Glutamatergic neuron (in vitro differentiated cells): ENCODE measurements around the gene PTPRC. TPM values are rescaled to one million over a fixed set of nuclear protein-coding genes. Genes with fewer than 3 reads are reported as not detected.

Experiments
- DNase-seq: peaks from one replicate; pipeline ENCODE4 v3.0.0; 2022
- H3K27ac Mint-ChIP-seq: one replicate; pipeline ENCODE4 v1.8.0; 2020; ENCODE audit warnings: mild to moderate bottlenecking, mixed read lengths, inconsistent platforms; ENCODE audit not compliant: unreplicated experiment
- H3K27me3 Mint-ChIP-seq: one replicate; pipeline ENCODE4 v1.8.0; 2020; ENCODE audit warnings: mild to moderate bottlenecking, moderate library complexity, mixed read lengths, inconsistent platforms; ENCODE audit not compliant: unreplicated experiment
- H3K36me3 Mint-ChIP-seq: one replicate; pipeline ENCODE4 v1.8.0; 2020; ENCODE audit warnings: mild to moderate bottlenecking, mixed read lengths, inconsistent platforms; ENCODE audit not compliant: unreplicated experiment
- H3K4me1 Mint-ChIP-seq: one replicate; pipeline ENCODE4 v1.8.0; 2020; ENCODE audit warnings: mild to moderate bottlenecking, low read depth, mixed read lengths, inconsistent platforms; ENCODE audit not compliant: unreplicated experiment
- H3K4me3 Mint-ChIP-seq: one replicate; pipeline ENCODE4 v1.8.0; 2020; ENCODE audit warnings: mild to moderate bottlenecking, mixed read lengths, inconsistent platforms; ENCODE audit not compliant: unreplicated experiment
- H3K9me3 Mint-ChIP-seq: one replicate; pipeline ENCODE4 v1.8.0; 2020; ENCODE audit warnings: mild to moderate bottlenecking, moderate library complexity, mixed read lengths, inconsistent platforms; ENCODE audit not compliant: unreplicated experiment
- CTCF ChIP-seq: fragments of 200-600 bp; sonication (generic); IDR thresholded peaks from one replicate; pipeline ENCODE4 v1.5.0; 2021; ENCODE audit not compliant: partially characterized antibody, unreplicated experiment
- total RNA-seq: library from RNA; stranded (reverse); fragmentation: NEBNext Ultra II Directional; extraction: Animal tissue kit (Norgen Biotek cat#: 25700); gene quantifications from one replicate; pipeline ENCODE4 v1.2.1, GENCODE V29; 2021; ENCODE audit not compliant: unreplicated experiment

The PTPRC gene
- total RNA-seq, 1 donor from 2014 or later, result not detected

GRCh38 chr1:198669023-198669698 lies 30.3 kb downstream of the PTPRC start:
- no peak for TF ChIP-seq CTCF
- H3K27ac Mint-ChIP-seq, result no peak overlapping the region
- H3K9me3 Mint-ChIP-seq, result no peaks in the 10 kb centered on the region
- DNase-seq, result no peak
- no peak overlapping the region for H3K4me3 Mint-ChIP-seq
- no peaks in the 10 kb centered on the region for H3K27me3 Mint-ChIP-seq
- no peaks in the 10 kb centered on the region for H3K36me3 Mint-ChIP-seq
- peaks cover 6% of the 10 kb centered on the region for H3K4me1 Mint-ChIP-seq

- no peaks in the 10 kb centered on the region for H3K36me3 Mint-ChIP-seq
- H3K4me3 Mint-ChIP-seq, result no peak overlapping the region
- no peak for DNase-seq
- H3K9me3 Mint-ChIP-seq, result no peaks in the 10 kb centered on the region
- no peak overlapping the region for H3K27ac Mint-ChIP-seq
- no peak for TF ChIP-seq CTCF
- H3K27me3 Mint-ChIP-seq, result no peaks in the 10 kb centered on the region
- H3K4me1 Mint-ChIP-seq, result peaks cover 6% of the 10 kb centered on the region
These were observed 30.9 kb downstream of the PTPRC start for GRCh38 chr1:198669771-198670170.

GRCh38 chr1:198671136-198671535 lies 32.3 kb downstream of the PTPRC start:
- Mint-ChIP-seq H3K4me3 (peak overlapping the region; percentile 3), H3K36me3 (no peaks in the 10 kb centered on the region)

GRCh38 chr1:198672124-198672523 lies 33.3 kb downstream of the PTPRC start:
- Mint-ChIP-seq H3K27ac (no peak overlapping the region), H3K4me1 (peaks cover 9% of the 10 kb centered on the region), H3K4me3 (no peak overlapping the region), H3K27me3 (no peaks in the 10 kb centered on the region), H3K9me3 (no peaks in the 10 kb centered on the region), H3K36me3 (no peaks in the 10 kb centered on the region)
- DNase-seq, result no peak
- TF ChIP-seq CTCF, result no peak

More at GRCh38 chr1:198671136-198671535, 32.3 kb downstream of the PTPRC start:
- no peak overlapping the region for H3K27ac Mint-ChIP-seq
- H3K9me3 Mint-ChIP-seq, result no peaks in the 10 kb centered on the region
- TF ChIP-seq CTCF, result no peak
- no peaks in the 10 kb centered on the region for H3K27me3 Mint-ChIP-seq
- no peak for DNase-seq
- peaks cover 7% of the 10 kb centered on the region for H3K4me1 Mint-ChIP-seq

- no peaks in the 10 kb centered on the region for H3K27me3 Mint-ChIP-seq
- DNase-seq, result no peak
- H3K4me1 Mint-ChIP-seq, result peaks cover 10% of the 10 kb centered on the region
- H3K27ac Mint-ChIP-seq, result no peak overlapping the region
- H3K9me3 Mint-ChIP-seq, result no peaks in the 10 kb centered on the region
- no peak overlapping the region for H3K4me3 Mint-ChIP-seq
- H3K36me3 Mint-ChIP-seq, result no peaks in the 10 kb centered on the region
- no peak for TF ChIP-seq CTCF
These were observed 35.2 kb downstream of the PTPRC start for GRCh38 chr1:198674009-198674408.
